Loucy (cell line): ENCODE data around the gene DBET.
"Not testable (repeated sequence)": the region's sequence is repeated elsewhere in the genome, so short reads cannot be mapped to it uniquely, and the experiment has no call there.

Source experiments
- EZH2phosphoT487 ChIP-seq: fragments of 200-600 bp; IDR thresholded peaks from 2 replicates; pipeline ENCODE4 v1.6.1; 2018; ENCODE audit warnings: antibody characterized with exemption, mild to moderate bottlenecking, moderate library complexity, borderline replicate concordance
- TF ChIP-seq, protein P1 (sequence below): fragments of 200-600 bp; sonication (generic); conservative IDR thresholded peaks from 2 replicates; pipeline ENCODE4 v1.5.1; 2014; ENCODE audit warnings: mild to moderate bottlenecking, antibody characterized with exemption, low read length

DNA sequence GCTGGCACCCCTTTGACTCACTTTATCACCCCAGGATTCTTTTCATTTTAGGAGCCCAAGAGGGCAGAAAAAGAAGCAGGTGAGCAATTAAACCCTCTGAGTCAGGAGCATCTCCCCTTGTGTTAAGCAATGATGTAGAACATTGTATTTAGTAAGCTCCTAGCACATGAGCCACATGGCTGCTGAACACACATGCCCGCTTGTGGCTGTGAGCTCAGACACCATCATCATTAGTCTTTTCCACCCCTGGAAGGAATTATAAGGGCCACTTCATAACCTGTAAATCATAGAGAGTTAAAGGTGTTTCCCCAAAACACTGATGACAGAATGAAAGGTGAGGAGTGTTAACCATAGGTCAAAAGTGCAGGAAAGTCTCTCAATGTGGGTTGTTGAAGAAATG is 37.2 kb downstream of the DBET start:
- TF ChIP-seq, protein P1, sequence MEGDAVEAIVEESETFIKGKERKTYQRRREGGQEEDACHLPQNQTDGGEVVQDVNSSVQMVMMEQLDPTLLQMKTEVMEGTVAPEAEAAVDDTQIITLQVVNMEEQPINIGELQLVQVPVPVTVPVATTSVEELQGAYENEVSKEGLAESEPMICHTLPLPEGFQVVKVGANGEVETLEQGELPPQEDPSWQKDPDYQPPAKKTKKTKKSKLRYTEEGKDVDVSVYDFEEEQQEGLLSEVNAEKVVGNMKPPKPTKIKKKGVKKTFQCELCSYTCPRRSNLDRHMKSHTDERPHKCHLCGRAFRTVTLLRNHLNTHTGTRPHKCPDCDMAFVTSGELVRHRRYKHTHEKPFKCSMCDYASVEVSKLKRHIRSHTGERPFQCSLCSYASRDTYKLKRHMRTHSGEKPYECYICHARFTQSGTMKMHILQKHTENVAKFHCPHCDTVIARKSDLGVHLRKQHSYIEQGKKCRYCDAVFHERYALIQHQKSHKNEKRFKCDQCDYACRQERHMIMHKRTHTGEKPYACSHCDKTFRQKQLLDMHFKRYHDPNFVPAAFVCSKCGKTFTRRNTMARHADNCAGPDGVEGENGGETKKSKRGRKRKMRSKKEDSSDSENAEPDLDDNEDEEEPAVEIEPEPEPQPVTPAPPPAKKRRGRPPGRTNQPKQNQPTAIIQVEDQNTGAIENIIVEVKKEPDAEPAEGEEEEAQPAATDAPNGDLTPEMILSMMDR, result not testable (repeated sequence)
- TF ChIP-seq EZH2phosphoT487, result not testable (repeated sequence)
